K562 (cell line): ENCODE measurements around the gene ARHGAP15. TPM values are rescaled to one million over a fixed set of nuclear protein-coding genes. Genes with fewer than 3 reads are reported as not detected.

ENCODE experiments used
- ATAC-seq: fragments of 200-7000 bp; cut with Tn5 transposase; 3 replicates; pipeline ENCODE4 v1.9.1; 2020; ENCODE audit warnings: moderate library complexity
- BruUV-seq: library from RNA; stranded (reverse); fragments of 400-500 nt; replicated peaks from 2 replicates; lab custom pipeline; 2021; lab: Mats Ljungman, UMichigan
- CTCF ChIA-PET: fragments of 300-600 bp; formaldehyde crosslinking; extraction: SDS; loops from one replicate; lab custom pipeline; 2021; ENCODE audit warnings: low intra/inter-chr PET ratio; lab: Yijun Ruan, JAX
- POLR2A ChIA-PET: fragments of 300-600, 350-650 bp; sonication (Branson Sonifier 250); formaldehyde crosslinking; extraction: SDS; loops from one replicate; lab custom pipeline; 2021; ENCODE audit warnings: antibody characterized with exemption, inconsistent platforms; lab: Yijun Ruan, JAX
- DNase-seq, 4 experiments: peaks; one replicate each; pipeline versions ENCODE4 v3.0.0 to v3.0.0-alpha.2; 2011 to 2018; ENCODE audit warnings: low spot score in 3 of 4, mixed read lengths in 3 of 4; ENCODE audit errors: extremely low read depth in 1 of 4
- FAIRE-seq: peaks from 2 replicates; lab custom pipeline; 2011; peaks lifted over from hg19 to GRCh38; lab: Jason Lieb, UNC
- H2AFZ ChIP-seq: 2 replicates; pipeline ENCODE4 v1.6.0; 2011; ENCODE audit warnings: low read depth, low read length, control low read depth, inconsistent platforms
- H3K27ac ChIP-seq: fragments of 200-600 bp; 3 replicates; pipeline ENCODE4 v1.8.0; 2011; ENCODE audit warnings: low read depth, mild to moderate bottlenecking, control low read depth, inconsistent platforms, low read length, moderate library complexity, mixed read lengths; ENCODE audit errors: extremely low read depth
- H3K27me3 ChIP-seq, 2 experiments: fragments of 300-600 bp in 1 of 2; 2 replicates in 1 of 2; 3 replicates in 1 of 2; pipeline versions ENCODE4 v1.6.0 to v1.8.0; 2011; ENCODE audit warnings: inconsistent platforms in 2 of 2, low read length in 2 of 2, mild to moderate bottlenecking in 1 of 2, mixed read lengths in 1 of 2, moderate library complexity in 1 of 2; ENCODE audit not compliant: control insufficient read depth in 2 of 2, insufficient read depth in 2 of 2
- H3K36me3 ChIP-seq: fragments of 300-600 bp; 3 replicates; pipeline ENCODE4 v1.8.0; 2011; ENCODE audit warnings: mild to moderate bottlenecking, low read length, inconsistent platforms; ENCODE audit not compliant: control insufficient read depth, insufficient read depth
- H3K4me1 ChIP-seq, 2 experiments: fragments of 200-600 bp in 1 of 2; replicated peaks in 1 of 2; 2 replicates in 1 of 2; 3 replicates in 1 of 2; pipeline versions ENCODE4 v1.5.1 to v1.8.0; 2011; ENCODE audit warnings: inconsistent platforms in 2 of 2, low read length in 2 of 2, mild to moderate bottlenecking in 1 of 2, mixed read lengths in 1 of 2, moderate library complexity in 1 of 2; ENCODE audit not compliant: control insufficient read depth in 2 of 2, insufficient read depth in 2 of 2
- H3K4me2 ChIP-seq: 2 replicates; pipeline ENCODE4 v1.6.1; 2011; ENCODE audit warnings: low read length, control low read depth, inconsistent platforms, mixed read lengths; ENCODE audit not compliant: insufficient read depth
- H3K4me3 ChIP-seq: fragments of 200-600 bp; sonication (generic), shearing (Covaris generic); 2 replicates; pipeline ENCODE4 v1.5.1; 2016; ENCODE audit warnings: control low read depth, inconsistent platforms
- H3K79me2 ChIP-seq: fragments of 200-600 bp; 3 replicates; pipeline ENCODE4 v1.8.0; 2011; ENCODE audit warnings: low read length, inconsistent platforms; ENCODE audit not compliant: control insufficient read depth, insufficient read depth
- H3K9ac ChIP-seq, 2 experiments: 2 replicates each; pipeline versions ENCODE4 v1.6.0 to v1.6.1; 2011; ENCODE audit warnings: low read depth in 2 of 2, low read length in 2 of 2, control low read depth in 1 of 2, inconsistent platforms in 1 of 2, mild to moderate bottlenecking in 1 of 2, mixed read lengths in 1 of 2; ENCODE audit not compliant: insufficient read depth in 1 of 2
- H3K9me1 ChIP-seq: one replicate; pipeline ENCODE4 v1.6.0; 2011; ENCODE audit warnings: inconsistent platforms, mild to moderate bottlenecking, low read length, moderate library complexity; ENCODE audit not compliant: control insufficient read depth, insufficient read depth
- H3K9me3 ChIP-seq: replicated peaks from 2 replicates; pipeline ENCODE4 v1.5.1; 2011; ENCODE audit warnings: low read depth, low read length, inconsistent platforms; ENCODE audit not compliant: control insufficient read depth, insufficient read depth
- H4K20me1 ChIP-seq: replicated peaks from 2 replicates; pipeline ENCODE4 v1.6.1; 2011; ENCODE audit warnings: low read length, inconsistent platforms, mixed read lengths; ENCODE audit not compliant: control insufficient read depth, insufficient read depth
- CC2D1A ChIP-seq: fragments of 450-650 bp; IDR thresholded peaks from 2 replicates; pipeline ENCODE4 v1.6.1; 2017; ENCODE audit warnings: mild to moderate bottlenecking
- CREB1 ChIP-seq, 2 experiments: sonication (generic) in 1 of 2; formaldehyde crosslinking in 1 of 2; IDR thresholded peaks; 2 replicates each; pipeline versions ENCODE4 v1.6.1 to v1.8.0; 2012 to 2022; ENCODE audit warnings: inconsistent platforms in 1 of 2, mild to moderate bottlenecking in 1 of 2, missing genetic modification reagents in 1 of 2, moderate library complexity in 1 of 2
- ELK3 ChIP-seq: fragments of 450-650 bp; formaldehyde crosslinking; IDR thresholded peaks from 2 replicates; pipeline ENCODE4 v1.4.0; 2020; ENCODE audit warnings: mild to moderate bottlenecking
- FUS ChIP-seq: fragments of 200-400 bp; formaldehyde crosslinking; optimal IDR thresholded peaks from 2 replicates; pipeline ENCODE3; 2017; ENCODE audit warnings: low read depth, low read length
- HDGF ChIP-seq: fragments of 450-650 bp; IDR thresholded peaks from 2 replicates; pipeline ENCODE4 v1.6.1; 2016
- NRF1 ChIP-seq, 2 experiments: fragments of 450-650 bp; IDR thresholded peaks in 1 of 2; conservative IDR thresholded peaks in 1 of 2; 2 replicates each; pipeline ENCODE4 v1.6.1; 2014; ENCODE audit warnings: mild to moderate bottlenecking in 2 of 2
- STAG1 ChIP-seq: sonication (generic); formaldehyde crosslinking; IDR thresholded peaks from 2 replicates; pipeline ENCODE4 v1.5.0; 2020; ENCODE audit warnings: missing genetic modification reagents, borderline replicate concordance
- STAT6 ChIP-seq: sonication (generic); formaldehyde crosslinking; IDR thresholded peaks from 2 replicates; pipeline ENCODE4 v1.8.1; 2023; ENCODE audit warnings: mild to moderate bottlenecking, missing genetic modification reagents
- VEZF1 ChIP-seq: fragments of 200-800 bp; sonication (Bioruptor generic); IDR thresholded peaks from 2 replicates; pipeline ENCODE4 v1.6.1; 2017; ENCODE audit warnings: missing genetic modification characterization, missing compliant biosample characterization
- ZNF197 ChIP-seq: fragments of 200-800 bp; sonication (Bioruptor generic); IDR thresholded peaks from 2 replicates; pipeline ENCODE4 v1.6.1; 2016; ENCODE audit warnings: low read depth, missing genetic modification characterization, missing compliant biosample characterization
- ZNF507 ChIP-seq: conservative IDR thresholded peaks from 2 replicates; pipeline ENCODE4 v1.6.1; 2017; ENCODE audit warnings: missing genetic modification characterization, missing compliant biosample characterization
- ZNF77 ChIP-seq: fragments of 250-450 bp; sonication (Bioruptor Pico); IDR thresholded peaks from 2 replicates; pipeline ENCODE4 v1.5.0; 2020
- WGBS: fragments of 100-300 bp; shearing (Covaris generic); methylation state at CpG from one replicate; pipeline ENCODE4 v1.1.6; 2016; ENCODE audit warnings: low coverage, mixed read lengths; ENCODE audit not compliant: insufficient coverage; ENCODE audit errors: missing lambda C conversion rate; 5-methylcytosine and 5-hydroxymethylcytosine counted together
- in situ Hi-C: fragments of 300-500 bp; cut with MboI; formaldehyde crosslinking; loops from 4 replicates; pipeline ENCODE4 v1.15.0; 2018; ENCODE audit warnings: inconsistent platforms, mixed read lengths
- intact Hi-C: fragments of 100-400 bp; cut with micrococcal nuclease; formaldehyde crosslinking; loops from 2 replicates; pipeline ENCODE4 v1.14.2; 2022
- polyA plus RNA-seq, 8 experiments: library from polyadenylated mRNA; depleted of rRNA in 4 of 8; stranded (reverse) in 5 of 8; unstranded in 3 of 8; fragments of >200 nt; fragmentation: Nextera tagmentation in 2 of 8; fragmentation: Illumina TruSeq in 1 of 8; extraction: Ambion mirVana in 2 of 8; extraction: Trizol in 1 of 8; gene quantifications; 2 replicates each; pipeline versions ENCODE4 v1.2.1 to v1.2.3, GENCODE V29; 2011 to 2014; ENCODE audit warnings: inconsistent platforms in 1 of 8, missing spikeins in 1 of 8
- total RNA-seq, 7 experiments: library from RNA; depleted of rRNA in 6 of 7; stranded (reverse); fragments of >200 nt in 6 of 7; fragmentation: Illumina TruSeq in 2 of 7; extraction: Trizol in 2 of 7; gene quantifications; 2 replicates each; pipeline versions ENCODE4 v1.2.1 to v1.2.3, GENCODE V29; 2011 to 2021; ENCODE audit warnings: low replicate concordance in 1 of 7

The ARHGAP15 gene
- total and polyA plus RNA-seq, 9 of the 15 experiments (the other 6 are each of a cell fraction or from before 2014, with no cell fraction given): 1.5 to 17.9 (median 7.9) TPM

- CTCF ChIA-PET: no interaction called here
- no peaks in the 10 kb centered on the region for H3K79me2 ChIP-seq
- H3K4me2 ChIP-seq: no peak overlapping the region
- H3K4me3 ChIP-seq: no peak overlapping the region
- DNase-seq (no peak), ATAC-seq (no peak), FAIRE-seq (no peak)
- no peaks in the 10 kb centered on the region for H3K27me3 ChIP-seq
- TF ChIP-seq ZNF197 (CRISPR knock-in tag): no peak
- no peak for TF ChIP-seq CC2D1A
- no peak for TF ChIP-seq CREB1 (IDR thresholded peaks at IDR 0.05)
- TF ChIP-seq CREB1 (CRISPR knock-in tag; IDR thresholded peaks at IDR 0.05): no peak
- no peak for TF ChIP-seq FUS
- no peak for TF ChIP-seq STAG1 (CRISPR knock-in tag)
- TF ChIP-seq ZNF77 (CRISPR knock-in tag): no peak
- TF ChIP-seq VEZF1: no peak
- TF ChIP-seq STAT6 (CRISPR knock-in tag): no peak
- TF ChIP-seq ELK3 (CRISPR knock-in tag): no peak
- no peak for TF ChIP-seq ZNF507 (tag)
- TF ChIP-seq NRF1 (conservative IDR thresholded peaks at IDR 0.05 in 1 of 2, IDR thresholded peaks at IDR 0.05 in 1 of 2): no peak
- no peak for TF ChIP-seq HDGF
- no peaks in the 10 kb centered on the region for H4K20me1 ChIP-seq
- H3K9me3 ChIP-seq: no peaks in the 10 kb centered on the region
- no peak overlapping the region for H2AFZ ChIP-seq
- POLR2A ChIA-PET: no interaction called here
- H3K9ac ChIP-seq: no peak overlapping the region
- H3K27ac ChIP-seq: no peak overlapping the region
- no peaks in the 10 kb centered on the region for H3K4me1 ChIP-seq
- intact Hi-C loops (no loop called here), in situ Hi-C loops (no loop called here)
- BruUV-seq: no TSS peak
- H3K36me3 ChIP-seq: no peaks in the 10 kb centered on the region
- 11% methylated on average over 4 of the region's 4 CpGs for WGBS
- H3K9me1 ChIP-seq: no peaks in the 10 kb centered on the region
Measured at GRCh38 chr2:143225931-143226330, 96.7 kb downstream of the ARHGAP15 start.
